Measurements from ENCODE around the gene MYO18A. TPM values are rescaled to one million over a fixed set of nuclear protein-coding genes. Genes with fewer than 3 reads are reported as not detected.

MYO18A gene
- total RNA-seq, 1 donor, result 39.8 TPM

GRCh38 chr17:29197516-29198272 lies 17.5 kb upstream of the MYO18A start:
- Histone ChIP-seq H3K79me2 (ENCODE audit: insufficient read depth, low read length) (no peaks in the 10 kb centered on the region), H3K4me2 (ENCODE audit: insufficient read depth, low read length) (no peak overlapping the region), H2AFZ (ENCODE audit: low read length) (no peak overlapping the region), H4K20me1 (ENCODE audit: insufficient read depth, low read length) (no peaks in the 10 kb centered on the region), H3K27ac (ENCODE audit: low read depth, low read length) (no peak overlapping the region), H3K4me3 (ENCODE audit: insufficient read depth, low read length) (no peak overlapping the region), H3K27me3 (ENCODE audit: insufficient read depth, low read length) (peaks cover 20% of the 10 kb centered on the region), H3K9me3 (ENCODE audit: low read depth, low read length) (no peaks in the 10 kb centered on the region), H3K36me3 (ENCODE audit: insufficient read depth, low read length) (no peaks in the 10 kb centered on the region), H3K4me1 (ENCODE audit: insufficient read depth, low read length) (no peaks in the 10 kb centered on the region)
- no peak for DNase-seq (ENCODE audit: insufficient read length, low spot score, missing footprints)
- TF ChIP-seq CTCF (IDR thresholded peaks at IDR 0.05; ENCODE audit: extremely low read depth, low read depth, low read length), result no peak

- Histone ChIP-seq H4K20me1 (ENCODE audit: insufficient read depth, low read length) (no peaks in the 10 kb centered on the region), H3K27me3 (ENCODE audit: insufficient read depth, low read length) (peaks cover 20% of the 10 kb centered on the region), H3K36me3 (ENCODE audit: insufficient read depth, low read length) (no peaks in the 10 kb centered on the region), H2AFZ (ENCODE audit: low read length) (no peak overlapping the region), H3K27ac (ENCODE audit: low read depth, low read length) (no peak overlapping the region), H3K4me2 (ENCODE audit: insufficient read depth, low read length) (no peak overlapping the region), H3K9me3 (ENCODE audit: low read depth, low read length) (no peaks in the 10 kb centered on the region), H3K79me2 (ENCODE audit: insufficient read depth, low read length) (no peaks in the 10 kb centered on the region), H3K4me1 (ENCODE audit: insufficient read depth, low read length) (no peaks in the 10 kb centered on the region), H3K4me3 (ENCODE audit: insufficient read depth, low read length) (no peak overlapping the region)
- no peak for TF ChIP-seq CTCF (IDR thresholded peaks at IDR 0.05; ENCODE audit: extremely low read depth, low read depth, low read length)
- no peak for DNase-seq (ENCODE audit: insufficient read length, low spot score, missing footprints)
Measured at GRCh38 chr17:29196769-29197515, 16.7 kb upstream of the MYO18A start.

- H3K9me3 ChIP-seq (ENCODE audit: low read depth, low read length), result no peaks in the 10 kb centered on the region
- no peak for TF ChIP-seq CTCF (IDR thresholded peaks at IDR 0.05; ENCODE audit: extremely low read depth, low read depth, low read length)
- H4K20me1 ChIP-seq (ENCODE audit: insufficient read depth, low read length), result no peaks in the 10 kb centered on the region
- no peaks in the 10 kb centered on the region for H3K36me3 ChIP-seq (ENCODE audit: insufficient read depth, low read length)
- DNase-seq (ENCODE audit: insufficient read length, low spot score, missing footprints), result no peak
- H3K4me3 ChIP-seq (ENCODE audit: insufficient read depth, low read length), result no peak overlapping the region
- no peak overlapping the region for H2AFZ ChIP-seq (ENCODE audit: low read length)
- H3K27me3 ChIP-seq (ENCODE audit: insufficient read depth, low read length), result peaks cover 20% of the 10 kb centered on the region
- no peak overlapping the region for H3K27ac ChIP-seq (ENCODE audit: low read depth, low read length)
- H3K4me1 ChIP-seq (ENCODE audit: insufficient read depth, low read length), result no peaks in the 10 kb centered on the region
- H3K79me2 ChIP-seq (ENCODE audit: insufficient read depth, low read length), result no peaks in the 10 kb centered on the region
- H3K4me2 ChIP-seq (ENCODE audit: insufficient read depth, low read length), result no peak overlapping the region
Measured at GRCh38 chr17:29195465-29196081, 15.4 kb upstream of the MYO18A start.

- DNase-seq (ENCODE audit: insufficient read length, low spot score, missing footprints), result no peak
- Histone ChIP-seq H3K4me2 (ENCODE audit: insufficient read depth, low read length) (no peak overlapping the region), H3K36me3 (ENCODE audit: insufficient read depth, low read length) (no peaks in the 10 kb centered on the region), H2AFZ (ENCODE audit: low read length) (no peak overlapping the region), H3K4me3 (ENCODE audit: insufficient read depth, low read length) (no peak overlapping the region), H3K27ac (ENCODE audit: low read depth, low read length) (no peak overlapping the region), H3K4me1 (ENCODE audit: insufficient read depth, low read length) (no peaks in the 10 kb centered on the region), H3K9me3 (ENCODE audit: low read depth, low read length) (no peaks in the 10 kb centered on the region), H4K20me1 (ENCODE audit: insufficient read depth, low read length) (no peaks in the 10 kb centered on the region), H3K79me2 (ENCODE audit: insufficient read depth, low read length) (no peaks in the 10 kb centered on the region), H3K27me3 (ENCODE audit: insufficient read depth, low read length) (peaks cover 20% of the 10 kb centered on the region)
- no peak for TF ChIP-seq CTCF (IDR thresholded peaks at IDR 0.05; ENCODE audit: extremely low read depth, low read depth, low read length)
Measured at GRCh38 chr17:29194669-29195068, 14.5 kb upstream of the MYO18A start.

Data from osteoblast (primary cell).